Stimulated activated CD4-positive, alpha-beta T cell treated with anti-CD3 and anti-CD28 coated beads, Interleukin-1b, Interleukin-23, amount 100 ng/mL, for 1 hour (primary cell): Measurements from ENCODE around the gene STT3B.
"Not testable (repeated sequence)": the region's sequence is repeated elsewhere in the genome, so short reads cannot be mapped to it uniquely, and the experiment has no call there.

ENCODE experiments used
- DNase-seq, 2 donors: peaks; one replicate each; pipeline ENCODE4 v3.0.0-alpha.2; 2020; ENCODE audit warnings: low read depth in 2 of 2

Gene STT3B

DNA sequence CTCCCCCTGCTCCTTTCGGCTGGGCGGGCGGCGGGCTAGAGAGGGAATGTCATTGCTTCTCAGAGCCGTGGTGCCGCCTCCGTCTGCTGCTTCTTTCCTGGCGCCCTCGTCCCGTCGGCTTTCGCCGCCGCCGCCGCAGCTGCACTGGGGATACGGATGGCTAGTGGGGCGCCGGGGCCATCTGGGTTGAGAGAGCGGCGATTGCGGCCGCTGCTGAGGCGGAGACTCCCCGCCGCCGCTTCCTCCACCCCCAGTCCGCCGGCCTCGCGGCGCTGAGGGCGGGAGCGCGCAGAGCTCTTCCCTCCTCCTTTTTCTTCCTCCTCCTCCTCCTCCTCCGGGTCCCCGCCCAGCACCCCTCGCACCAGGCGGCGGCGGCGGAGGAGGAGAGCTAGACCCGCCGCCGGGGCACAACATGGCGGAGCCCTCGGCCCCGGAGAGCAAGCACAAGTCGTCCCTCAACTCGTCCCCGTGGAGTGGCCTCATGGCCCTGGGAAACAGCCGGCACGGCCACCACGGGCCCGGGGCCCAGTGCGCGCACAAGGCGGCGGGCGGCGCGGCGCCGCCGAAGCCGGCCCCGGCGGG, at the start of gene STT3B:
TSS of gene STT3B (plus strand) at position 339 of the 582 bp plus-strand sequence. CDS start at position 413, 74 bp downstream.
- peak; percentile 60 to 64 for DNase-seq

DNA sequence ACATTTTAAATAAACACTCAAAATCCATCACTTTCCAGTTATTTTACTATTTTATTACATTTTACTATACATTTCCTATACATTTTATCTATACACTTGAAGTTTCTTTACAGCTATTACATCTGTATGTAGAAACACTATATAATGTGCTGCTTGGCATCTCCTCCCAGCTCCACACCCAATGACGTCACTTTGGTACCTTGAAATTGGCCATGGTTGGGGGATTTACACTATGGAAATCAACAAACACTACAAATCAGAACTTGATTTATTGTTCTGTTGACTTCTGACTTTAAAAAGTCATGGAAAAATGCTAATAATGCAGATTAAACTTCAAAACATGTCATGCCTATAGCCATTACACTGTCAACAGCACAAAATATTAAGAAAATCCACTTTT, 48.9 kb upstream of the STT3B start:
- no peak for DNase-seq

DNA sequence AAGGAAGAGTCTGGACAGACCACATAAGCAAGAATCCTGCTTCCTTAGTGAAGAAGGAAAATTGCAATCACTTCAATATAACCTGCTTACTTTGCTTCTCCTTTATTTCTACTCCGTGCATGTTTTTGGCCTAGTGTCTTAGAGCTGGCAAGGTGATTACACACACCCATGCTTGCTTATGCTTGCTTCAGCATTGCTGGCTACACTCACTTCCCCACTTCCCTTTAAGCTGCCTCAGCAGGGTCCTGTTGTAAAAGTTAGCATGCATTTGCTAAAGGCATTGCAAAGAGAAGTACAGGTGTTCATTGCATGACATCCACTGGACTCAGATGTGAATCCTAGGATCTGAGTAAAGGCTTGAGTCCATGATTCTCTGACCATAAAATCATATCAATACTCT, 47.5 kb upstream of the STT3B start:
- no peak for DNase-seq

DNA sequence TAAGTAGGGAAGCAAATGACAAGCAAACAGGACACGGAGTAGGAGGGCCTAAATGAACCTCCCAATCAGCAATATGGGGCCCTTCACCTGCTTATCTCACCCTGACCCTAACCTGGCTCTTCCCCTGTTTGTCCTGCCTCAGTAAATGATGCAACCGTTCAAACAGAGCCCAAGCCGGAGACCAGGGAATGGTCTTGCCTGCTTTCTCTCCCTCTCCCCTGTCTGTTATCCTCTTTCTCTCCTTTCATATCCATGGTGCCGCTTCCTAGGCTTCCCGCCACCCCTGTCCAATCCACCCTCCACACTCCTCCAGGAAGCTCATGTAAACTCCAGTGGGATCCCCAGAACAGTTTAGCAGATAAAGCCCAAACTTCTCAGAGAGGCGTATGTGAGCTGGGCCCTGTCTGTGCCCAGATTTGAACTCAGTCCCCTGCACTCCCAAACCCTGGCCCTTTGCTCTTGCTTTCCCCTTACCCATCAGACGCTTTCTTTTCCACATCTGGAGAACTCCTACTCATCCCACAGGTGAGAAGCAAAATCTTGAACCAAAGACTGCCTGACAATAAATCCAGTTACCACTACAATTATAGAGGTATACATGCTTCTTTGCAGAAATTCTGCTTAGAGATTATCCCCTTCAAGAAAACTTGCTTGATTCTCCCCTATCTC, 45.7 kb upstream of the STT3B start:
- no peak for DNase-seq

DNA sequence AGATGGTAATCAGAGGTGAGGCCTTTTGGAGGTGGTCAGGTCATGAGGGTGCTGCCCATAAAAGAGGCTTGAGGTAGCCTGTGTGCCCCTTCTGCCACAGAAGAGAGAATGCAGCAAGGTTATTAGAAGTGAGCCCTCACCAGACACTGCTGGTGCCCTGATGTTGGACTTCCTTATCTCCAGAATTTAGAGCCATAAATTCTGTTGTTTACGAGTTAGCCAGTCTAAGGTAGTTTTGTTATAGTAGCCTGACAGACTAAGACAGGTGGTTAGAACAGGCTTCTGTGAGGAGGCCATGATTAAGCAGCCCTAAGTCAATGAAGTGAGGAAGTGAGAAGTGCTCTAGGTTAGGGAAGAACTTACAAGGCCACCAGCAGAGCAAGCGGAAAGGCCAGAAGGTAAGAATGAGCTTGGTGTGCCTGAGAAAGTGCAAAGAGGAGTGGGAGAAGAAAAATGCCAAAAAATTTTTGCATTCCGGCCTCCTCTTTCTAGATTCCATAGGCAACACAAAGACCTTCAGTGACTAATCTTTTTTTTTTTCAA, 44.2 kb upstream of the STT3B start:
- no peak for DNase-seq

DNA sequence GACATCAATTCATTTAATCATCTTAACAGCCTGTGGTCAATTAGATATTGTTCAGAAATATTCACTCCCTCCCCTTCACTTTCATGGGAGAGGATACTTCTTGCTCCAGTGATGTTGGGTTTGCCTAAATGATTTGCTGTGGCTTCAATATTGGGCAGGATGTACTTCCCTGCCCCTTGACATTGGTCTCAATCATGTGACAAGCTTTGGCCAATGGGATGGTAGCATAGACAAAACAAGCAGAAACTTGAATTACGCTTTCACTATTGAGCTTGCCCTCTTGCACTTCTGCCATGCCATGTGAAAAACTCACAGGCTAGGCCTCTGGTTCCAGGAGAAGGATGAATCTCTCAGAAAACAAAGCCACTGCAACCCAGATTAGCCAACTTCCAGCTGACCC, 42.2 kb upstream of the STT3B start:
- no peak for DNase-seq

DNA sequence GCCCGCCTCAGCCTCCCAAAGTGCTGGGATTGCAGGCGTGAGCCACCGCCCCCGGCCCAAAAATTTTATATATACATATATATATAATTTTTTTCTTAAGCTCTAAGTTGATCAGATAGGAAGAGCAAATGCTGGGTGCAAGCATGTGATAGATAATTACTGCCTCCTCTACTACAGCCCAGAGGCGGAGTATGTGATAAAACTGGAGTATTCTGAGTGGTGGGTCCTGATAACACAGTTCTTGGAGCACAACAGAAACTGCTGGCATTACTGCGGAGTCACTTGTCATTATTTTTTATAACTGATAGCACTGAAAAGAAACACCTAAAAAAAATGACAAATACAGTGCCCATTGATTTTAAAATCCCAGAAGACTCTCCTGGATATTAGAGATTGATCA, 41.1 kb upstream of the STT3B start:
- no peak for DNase-seq

DNA sequence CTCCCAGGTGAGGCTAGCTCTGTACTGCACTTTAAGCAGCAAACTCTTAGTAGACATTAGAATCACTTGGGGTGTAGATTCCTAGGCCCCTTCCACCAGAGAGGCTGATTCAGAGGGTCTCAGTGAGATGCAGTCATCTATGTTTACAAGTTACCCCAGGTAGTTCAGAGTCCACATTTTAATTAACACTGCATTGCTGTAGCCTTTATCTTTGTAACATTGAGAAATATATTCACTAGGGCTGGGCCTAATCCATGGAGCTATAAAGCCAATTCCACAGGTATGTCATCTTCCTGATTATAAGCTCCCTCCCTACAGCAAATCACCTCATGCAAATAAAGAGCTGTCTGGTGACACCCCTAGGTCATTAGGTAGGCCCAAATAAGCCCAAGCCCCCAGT, 39.6 kb upstream of the STT3B start:
- no peak for DNase-seq

DNA sequence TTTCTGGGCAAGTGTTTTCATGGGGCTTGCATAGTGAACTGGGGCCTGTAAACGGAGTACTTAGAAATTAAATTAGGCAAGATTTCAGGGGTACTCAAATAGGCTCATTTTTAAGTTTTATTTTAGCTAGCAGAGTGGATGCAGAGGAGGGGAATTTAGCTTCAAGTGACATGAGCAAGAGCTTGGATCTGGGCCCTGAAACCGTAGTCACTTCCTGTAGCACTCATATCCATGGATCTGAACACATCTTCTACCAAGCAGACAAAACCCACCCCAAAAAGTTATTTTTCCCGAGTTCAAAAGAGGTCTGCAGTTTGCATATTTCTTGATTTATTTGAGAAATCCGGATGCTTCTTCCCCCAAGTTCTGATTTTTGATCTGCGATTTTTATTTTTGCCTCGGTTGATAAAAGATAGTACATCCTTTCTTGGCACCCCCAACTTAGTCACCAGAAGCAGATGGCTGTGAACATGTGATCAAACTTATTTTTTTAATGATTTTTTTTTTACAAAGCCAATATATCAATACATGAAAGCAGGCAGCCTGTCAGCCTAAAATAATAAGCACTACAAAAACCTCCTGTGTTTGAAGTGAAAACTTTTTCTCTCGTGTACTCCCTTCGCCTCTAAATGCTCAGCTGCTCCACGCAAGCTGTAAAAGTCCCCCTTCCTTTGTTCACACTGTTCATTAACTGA, 36.6 kb upstream of the STT3B start:
- no peak for DNase-seq

DNA sequence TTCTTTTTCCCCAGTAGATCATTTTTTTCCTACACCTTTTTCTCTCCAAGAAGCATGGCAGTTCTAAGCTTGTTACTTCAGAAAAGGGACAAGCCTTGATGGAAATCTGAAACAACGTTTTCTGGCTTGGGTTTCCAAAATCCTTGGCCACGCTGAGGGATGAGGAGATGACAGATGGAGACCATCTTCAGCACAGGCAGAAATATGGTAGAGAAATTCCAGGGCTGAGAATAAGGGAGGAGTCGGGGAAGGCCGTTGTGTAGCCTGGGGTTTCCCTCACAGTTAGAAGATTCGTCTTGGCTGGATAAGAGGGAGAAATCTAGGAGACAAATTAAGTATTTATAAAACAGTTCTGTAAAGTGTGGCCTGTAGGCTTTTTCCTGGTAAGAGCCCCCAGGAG, 33.9 kb upstream of the STT3B start:
- DNase-seq = no peak

DNA sequence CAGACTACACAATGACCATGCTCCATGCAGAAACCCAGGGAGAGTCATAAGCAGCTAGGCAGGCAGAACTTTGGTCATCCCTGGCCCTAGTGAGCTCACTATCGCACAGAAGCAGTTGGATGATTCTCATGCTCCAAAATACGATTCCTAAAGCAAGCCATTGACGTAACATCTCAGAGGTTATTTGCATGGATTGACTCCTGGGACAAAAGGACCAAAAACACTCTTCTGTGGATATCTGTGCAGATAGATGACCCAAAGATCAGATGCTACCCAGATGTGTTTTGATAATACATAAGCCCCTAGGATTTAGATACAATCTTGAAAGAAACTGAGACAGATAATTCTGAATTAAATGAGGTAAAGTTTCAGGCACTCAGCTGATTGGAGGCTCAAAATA, 33.4 kb upstream of the STT3B start:
- DNase-seq = no peak

DNA sequence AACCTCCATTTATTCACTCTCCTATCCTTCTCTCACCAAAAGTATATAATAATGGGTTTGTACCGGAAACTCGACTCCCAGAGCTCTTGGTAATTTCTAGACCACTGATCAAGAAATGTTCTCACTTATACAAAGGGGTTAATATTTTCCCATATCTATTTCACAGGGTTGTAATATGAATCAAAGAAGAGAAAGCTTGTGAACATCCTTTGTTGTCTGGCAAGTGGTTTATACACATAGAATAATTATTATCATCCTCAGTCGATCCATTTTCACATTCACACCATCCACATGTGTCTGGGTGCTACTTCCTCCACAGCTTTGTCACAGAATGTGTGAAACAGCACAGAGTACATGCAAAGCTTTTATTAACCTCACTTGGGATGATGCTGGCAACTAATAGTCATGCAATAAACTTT, 29.9 kb upstream of the STT3B start:
- DNase-seq = no peak

DNA sequence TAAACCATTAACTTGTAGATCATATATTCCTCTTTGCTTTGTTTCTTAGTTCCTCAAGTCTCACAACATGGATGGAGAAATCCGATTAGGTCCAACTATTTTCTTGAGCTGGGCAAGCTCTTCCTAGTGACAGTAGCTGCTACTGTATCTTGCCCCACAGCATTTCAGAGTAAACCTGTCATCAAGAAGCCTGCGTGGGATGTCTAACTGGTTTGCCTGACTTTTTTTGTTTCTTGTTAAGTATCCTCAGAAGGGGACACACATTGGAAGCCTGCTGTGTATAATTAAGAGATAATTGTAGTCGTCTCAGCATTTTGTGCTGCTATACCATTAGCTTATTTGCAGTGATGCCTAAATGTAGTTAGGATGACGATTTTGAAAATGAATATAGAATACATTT, 29.3 kb upstream of the STT3B start:
- no peak for DNase-seq

DNA sequence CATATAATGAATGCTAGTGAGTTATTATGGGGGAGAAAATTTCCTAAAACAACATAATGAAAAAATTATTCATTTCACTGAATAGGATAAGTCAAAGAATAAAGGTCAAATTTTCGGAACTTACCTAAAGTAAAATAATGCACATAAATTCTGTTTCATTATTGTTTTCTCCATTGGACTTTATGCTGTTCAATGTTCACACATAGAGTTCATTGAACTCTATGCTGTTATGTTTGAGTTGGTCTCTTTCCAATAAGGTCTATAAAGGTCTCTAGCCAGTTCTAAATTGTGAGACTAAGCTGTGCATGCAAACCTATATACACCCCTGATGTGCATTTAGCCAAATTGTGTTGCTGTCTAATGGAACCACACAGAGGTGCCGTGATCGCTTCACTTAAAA, 28.5 kb upstream of the STT3B start:
- no peak for DNase-seq

DNA sequence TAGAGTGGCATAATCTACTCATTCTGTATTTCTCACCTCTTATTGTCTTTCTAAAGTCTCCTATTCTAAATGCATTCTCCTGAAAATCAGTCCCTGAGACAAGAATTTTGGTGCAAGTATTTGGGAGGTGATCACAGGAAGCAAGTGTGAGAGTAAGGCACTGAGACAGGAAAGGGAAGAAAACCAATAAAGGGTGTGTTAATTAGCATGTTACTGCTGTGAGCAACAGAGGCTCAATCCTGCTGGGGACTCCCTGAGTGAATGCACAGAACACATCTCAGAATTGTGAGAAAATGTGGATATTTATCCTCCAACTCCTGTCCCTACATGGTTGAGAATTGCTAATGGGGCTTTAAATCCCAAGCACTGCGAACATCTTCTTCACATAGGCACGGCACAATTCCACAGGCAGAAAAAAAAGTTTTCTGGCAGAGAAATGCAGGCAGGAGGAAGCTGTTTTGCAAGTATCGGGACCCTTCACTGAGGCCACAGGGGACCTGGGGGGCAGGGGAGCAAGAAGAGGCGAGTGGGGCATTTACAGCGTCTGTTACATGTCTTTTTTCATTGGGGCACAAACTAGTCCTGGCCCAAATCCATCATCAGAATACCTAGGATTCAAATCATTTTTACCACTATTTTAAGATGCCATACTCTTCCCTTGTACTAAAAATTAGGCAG, 27.2 kb upstream of the STT3B start:
- no peak for DNase-seq

DNA sequence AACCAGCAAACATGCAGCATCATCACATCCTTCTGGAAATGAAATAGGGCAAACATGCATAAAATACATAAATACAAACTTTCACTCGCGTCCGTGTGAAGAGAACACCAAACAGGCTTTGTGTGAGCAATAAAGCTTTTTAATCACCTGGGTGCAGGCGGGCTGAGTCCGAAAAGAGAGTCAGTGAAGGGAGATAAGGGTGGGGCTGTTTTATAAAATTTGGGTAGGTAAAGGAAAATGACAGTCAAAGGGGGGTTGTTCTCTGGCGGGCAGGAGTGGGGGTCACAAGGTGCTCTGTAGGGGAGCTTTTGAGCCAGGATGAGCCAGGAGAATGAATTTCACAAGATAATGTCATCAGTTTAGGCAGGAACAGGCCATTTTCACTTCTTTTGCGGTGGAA, 26.2 kb upstream of the STT3B start:
- DNase-seq = not testable (repeated sequence)

DNA sequence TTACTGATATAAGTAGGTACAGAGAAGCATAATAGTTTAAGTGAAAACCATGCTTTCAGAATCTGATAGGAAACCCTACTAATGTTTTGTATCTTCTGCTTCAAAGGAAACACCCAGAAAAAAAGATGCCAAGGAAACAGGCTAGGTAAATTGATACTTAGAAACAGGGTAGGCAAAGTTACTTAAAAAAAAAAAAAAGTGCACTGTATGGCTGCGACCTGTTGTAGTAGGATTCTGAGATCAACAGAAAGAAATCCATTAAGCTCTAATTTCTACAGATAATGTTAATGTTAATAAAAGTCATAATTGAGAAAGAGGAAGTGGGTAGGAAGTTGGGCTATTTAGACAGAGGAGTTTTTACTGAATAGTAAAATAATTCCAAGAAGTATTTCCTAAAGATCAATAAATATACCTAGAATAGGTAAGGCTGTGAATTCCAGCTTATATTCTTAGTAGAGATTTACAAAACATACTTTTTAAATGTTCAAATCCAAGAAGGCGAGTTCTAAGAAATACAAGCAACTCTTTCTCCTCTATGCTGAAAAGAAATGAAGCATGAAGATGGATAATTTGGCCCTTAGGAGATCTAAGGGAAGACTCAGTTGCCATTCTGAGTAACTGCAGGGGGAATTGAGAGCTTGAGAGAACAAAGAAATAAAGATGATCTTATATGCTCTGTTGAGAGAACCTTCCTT, 24.1 kb upstream of the STT3B start:
- no peak for DNase-seq

DNA sequence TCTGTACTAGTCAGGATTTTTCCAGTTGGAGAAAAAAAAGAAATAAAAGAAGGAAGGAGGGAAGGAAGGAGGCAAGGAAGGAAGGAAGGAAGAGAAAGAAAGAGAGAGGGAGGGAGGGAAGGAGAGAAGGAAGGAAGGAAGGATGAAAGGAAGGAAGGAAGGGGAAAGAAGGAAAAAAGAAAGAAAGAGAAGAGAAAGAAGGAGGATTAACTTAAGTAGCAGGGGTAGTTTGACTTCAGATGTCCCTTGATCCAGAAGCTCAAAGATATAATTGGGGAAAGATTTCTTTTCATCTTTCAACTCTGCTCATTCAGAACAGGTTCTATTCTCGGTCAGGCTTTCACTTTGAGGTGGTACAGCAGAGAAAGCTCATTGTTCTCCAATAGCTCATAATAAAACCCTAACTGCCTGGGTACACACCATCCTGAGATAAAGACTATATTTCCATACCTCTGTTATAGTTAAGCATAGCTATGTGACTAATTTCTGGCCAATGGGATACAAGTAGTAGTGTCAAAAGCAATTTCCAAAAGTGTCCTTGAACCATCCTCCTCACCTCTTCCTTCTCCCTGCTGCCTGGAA, 23.5 kb upstream of the STT3B start:
- DNase-seq = no peak

DNA sequence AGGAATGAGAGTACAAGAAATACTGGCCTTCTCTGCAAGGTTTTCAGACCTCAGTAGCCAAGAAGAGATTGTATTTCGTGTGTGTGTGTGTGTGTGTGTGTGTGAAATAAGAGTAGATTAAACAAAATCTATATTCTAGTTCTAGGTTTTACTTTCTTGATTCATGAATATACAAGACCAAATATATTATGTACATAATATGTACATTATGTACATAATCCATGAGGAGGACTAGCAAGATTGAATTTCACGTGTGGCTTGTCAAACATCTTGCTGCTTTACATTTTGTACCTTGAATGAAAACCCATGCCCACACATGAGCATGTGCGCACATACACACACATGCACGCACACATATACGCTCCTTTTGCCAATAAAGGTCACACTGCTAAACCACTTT, 18.2 kb upstream of the STT3B start:
- no peak for DNase-seq

DNA sequence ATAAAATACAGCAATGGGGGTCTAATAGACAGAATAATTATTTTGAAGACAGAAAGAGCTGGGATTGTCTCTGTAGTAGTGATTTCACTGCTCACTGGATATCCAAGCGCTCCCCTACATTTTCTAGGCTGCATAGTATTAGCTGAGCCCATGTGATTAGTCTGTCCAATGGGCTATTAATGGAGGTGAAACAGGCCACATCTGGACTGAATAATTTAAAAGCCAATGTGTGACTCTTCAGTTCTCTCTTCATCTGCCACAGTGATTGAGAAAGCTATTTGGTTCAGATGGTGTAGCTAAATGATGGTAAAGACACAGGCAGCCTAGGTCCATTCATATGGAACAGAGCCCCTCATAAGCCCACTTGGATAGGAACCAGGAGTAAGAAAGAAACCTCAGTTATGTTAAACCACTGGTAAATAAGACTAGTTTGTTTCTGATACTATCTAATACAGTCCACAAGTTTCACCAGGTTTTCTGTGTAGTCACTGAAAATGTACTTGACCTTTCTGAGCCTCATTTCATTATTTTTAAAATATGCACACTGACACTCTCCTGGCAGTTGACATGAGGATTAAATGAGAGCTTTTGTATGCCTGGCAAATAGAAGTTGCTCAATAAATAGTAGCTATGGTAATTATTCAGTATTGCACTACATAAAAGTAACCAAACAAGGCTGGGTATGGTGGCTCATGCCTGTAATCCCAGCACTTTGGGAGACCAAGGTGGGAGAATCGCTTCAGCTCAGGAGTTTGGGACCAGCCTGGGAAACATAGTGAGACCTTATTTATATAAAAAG, 17.0 kb upstream of the STT3B start:
- DNase-seq = no peak

DNA sequence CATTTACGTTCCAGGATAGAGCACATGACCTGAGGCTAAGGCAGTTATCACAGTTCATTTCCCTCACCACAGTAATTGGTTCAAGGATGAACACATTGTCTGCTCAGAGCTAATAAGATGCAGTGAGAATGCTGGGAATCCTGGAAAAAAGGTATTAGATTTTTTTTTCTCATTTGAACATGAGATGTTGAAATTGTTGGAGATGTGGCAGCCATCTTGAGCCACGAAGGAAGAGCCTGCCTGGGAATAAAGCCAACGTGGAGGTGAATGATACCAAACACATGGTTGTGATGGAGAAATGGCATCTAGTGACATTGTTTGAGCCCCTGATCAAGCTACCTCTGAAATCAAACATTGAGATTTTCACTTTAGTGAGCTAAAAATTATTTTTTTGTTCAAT, 16.0 kb upstream of the STT3B start:
- DNase-seq = no peak
